IMR-90 (cell line): Measurements from ENCODE around the gene TAF4.

Experiments
- BHLHE40 ChIP-seq: fragments of 150-350 bp; IDR thresholded peaks from 2 replicates; pipeline ENCODE4 v1.6.1; 2016; ENCODE audit warnings: mild to moderate bottlenecking, low read depth, low read length
- CTCF ChIP-seq: conservative IDR thresholded peaks from 2 replicates; pipeline ENCODE4 v1.5.1; 2012; ENCODE audit warnings: mild to moderate bottlenecking, low read depth, low read length, improper control_type of control experiment
- MAFK ChIP-seq: IDR thresholded peaks from 2 replicates; pipeline ENCODE4 v1.6.1; 2012; ENCODE audit warnings: low read depth, low read length, improper control_type of control experiment

- no peak for TF ChIP-seq CTCF
- TF ChIP-seq BHLHE40, result no peak
- TF ChIP-seq MAFK, result no peak
Observed at GRCh38 chr20:62019881-62020492, 45.7 kb downstream of the TAF4 start.
